Measurements from ENCODE around the gene PLA2G4F.

The PLA2G4F gene

DNA sequence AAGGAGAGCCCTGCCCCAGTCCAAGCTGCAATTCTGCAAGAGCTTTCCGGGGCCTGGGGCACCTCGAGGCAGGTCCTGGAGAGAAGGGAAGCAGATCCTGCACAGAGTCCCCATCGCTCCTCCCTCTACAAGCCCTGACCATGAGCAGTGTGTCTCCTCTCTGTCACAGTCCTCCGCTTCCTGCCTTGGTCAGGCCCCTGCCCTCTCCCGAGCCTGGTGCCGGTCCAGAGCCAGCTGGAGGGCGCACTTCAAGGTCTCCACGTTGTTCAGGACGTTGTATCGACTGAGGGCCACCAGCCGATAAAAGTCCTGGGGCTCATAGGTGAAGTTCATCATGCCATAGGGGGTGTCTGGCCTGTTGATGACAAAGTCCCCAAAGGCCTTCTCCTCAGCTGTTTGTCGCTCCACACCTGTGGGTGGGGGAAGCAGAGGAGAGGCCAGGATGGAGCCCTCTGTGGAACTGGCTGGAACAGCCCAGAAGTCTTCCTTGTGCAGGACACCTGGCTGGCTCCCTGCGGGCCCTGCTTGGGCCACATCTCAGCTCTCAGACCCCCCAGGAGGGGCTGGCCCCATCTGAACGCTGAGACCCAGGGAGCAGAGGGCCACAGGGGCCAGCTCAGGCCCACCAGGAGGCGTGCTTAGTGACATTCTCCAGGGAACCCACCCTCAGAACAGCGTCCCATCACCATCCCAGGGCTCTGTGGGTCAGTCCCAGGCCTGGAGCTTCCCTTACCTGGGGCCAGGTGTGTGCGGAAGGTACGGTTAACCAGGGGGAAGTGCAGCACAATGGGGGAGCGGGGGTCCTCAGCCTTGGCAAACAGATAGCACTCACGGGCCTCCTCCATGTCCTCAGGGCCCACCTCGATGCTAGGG lies 14.4 kb downstream of the PLA2G4F start:
- POLR2A ChIA-PET, result no interaction called here
- TF ChIP-seq, protein P1, sequence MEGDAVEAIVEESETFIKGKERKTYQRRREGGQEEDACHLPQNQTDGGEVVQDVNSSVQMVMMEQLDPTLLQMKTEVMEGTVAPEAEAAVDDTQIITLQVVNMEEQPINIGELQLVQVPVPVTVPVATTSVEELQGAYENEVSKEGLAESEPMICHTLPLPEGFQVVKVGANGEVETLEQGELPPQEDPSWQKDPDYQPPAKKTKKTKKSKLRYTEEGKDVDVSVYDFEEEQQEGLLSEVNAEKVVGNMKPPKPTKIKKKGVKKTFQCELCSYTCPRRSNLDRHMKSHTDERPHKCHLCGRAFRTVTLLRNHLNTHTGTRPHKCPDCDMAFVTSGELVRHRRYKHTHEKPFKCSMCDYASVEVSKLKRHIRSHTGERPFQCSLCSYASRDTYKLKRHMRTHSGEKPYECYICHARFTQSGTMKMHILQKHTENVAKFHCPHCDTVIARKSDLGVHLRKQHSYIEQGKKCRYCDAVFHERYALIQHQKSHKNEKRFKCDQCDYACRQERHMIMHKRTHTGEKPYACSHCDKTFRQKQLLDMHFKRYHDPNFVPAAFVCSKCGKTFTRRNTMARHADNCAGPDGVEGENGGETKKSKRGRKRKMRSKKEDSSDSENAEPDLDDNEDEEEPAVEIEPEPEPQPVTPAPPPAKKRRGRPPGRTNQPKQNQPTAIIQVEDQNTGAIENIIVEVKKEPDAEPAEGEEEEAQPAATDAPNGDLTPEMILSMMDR (IDR thresholded peaks at IDR 0.05; ENCODE audit: control extremely low read depth, extremely low read depth, low read depth, missing control alignments), result no peak
- no peak for DNase-seq (ENCODE audit: extremely low spot score)
- CTCF ChIA-PET, result interaction anchor here (0.9 to 1.0 kb wide), 3 partner anchors 8 to 153 kb away, joined by 3 to 5 read pairs (median 3); no protein-coding TSS in a partner anchor

DNA sequence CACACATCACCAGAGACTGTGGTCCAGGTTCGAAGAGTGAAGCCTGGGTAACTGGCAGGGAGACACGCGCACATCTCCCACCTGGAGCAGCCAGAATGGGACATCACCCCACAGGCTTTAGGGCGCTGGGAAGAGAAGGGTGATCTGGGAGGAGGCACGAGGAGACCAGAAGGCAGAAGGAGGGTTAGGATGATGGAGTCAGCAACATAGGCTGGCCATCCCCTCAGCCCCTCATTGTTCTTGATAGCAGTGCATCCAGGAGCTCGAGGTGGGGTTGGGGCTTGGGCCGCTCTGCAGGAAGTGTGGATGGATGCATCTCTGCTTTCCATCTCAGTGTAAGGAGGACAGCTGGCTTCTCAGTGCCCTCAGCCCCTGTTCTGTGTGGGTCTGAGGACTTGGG lies 15.2 kb downstream of the PLA2G4F start:
- ChIA-PET POLR2A (no interaction called here), CTCF (no interaction called here)
- DNase-seq (ENCODE audit: extremely low spot score), result no peak
- TF ChIP-seq, protein P1 (IDR thresholded peaks at IDR 0.05; ENCODE audit: control extremely low read depth, extremely low read depth, low read depth, missing control alignments), result no peak

DNA sequence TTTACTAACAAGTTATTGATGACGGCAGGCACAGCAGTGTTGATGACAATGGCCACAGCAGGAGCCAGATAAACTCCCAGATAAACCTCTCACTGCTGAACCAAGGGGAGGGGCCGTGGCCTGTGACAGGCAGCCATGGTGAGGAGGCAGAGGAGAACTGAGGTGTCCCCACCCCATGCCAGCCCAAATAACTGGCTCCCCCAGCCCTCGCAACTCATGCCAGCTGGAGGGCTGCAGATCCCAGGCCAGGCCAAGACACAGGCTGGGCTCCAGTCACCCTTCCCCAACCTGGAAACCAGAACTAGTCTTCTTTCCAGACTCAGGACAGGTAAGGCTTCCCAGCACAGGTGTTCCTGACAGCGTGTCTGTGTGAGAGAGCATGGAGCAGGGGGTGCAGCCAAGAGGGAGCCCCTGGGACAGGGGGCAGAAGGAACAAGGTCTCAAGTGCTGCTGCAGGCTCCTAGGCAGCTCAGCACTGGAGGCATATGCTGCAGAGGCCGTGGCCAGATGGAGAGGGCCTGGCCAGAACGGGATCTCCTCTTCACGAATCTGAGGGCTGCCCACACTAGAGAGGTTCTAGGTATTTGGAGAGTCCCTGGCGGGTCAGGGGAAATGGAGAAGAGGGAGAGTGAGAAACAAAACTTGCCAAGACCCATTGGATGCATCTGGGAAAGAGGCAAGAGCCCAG lies 15.9 kb downstream of the PLA2G4F start:
- DNase-seq (ENCODE audit: extremely low spot score), result no peak
- ChIA-PET POLR2A (no interaction called here), CTCF (no interaction called here)
- TF ChIP-seq, protein P1 (IDR thresholded peaks at IDR 0.05; ENCODE audit: control extremely low read depth, extremely low read depth, low read depth, missing control alignments), result no peak

DNA sequence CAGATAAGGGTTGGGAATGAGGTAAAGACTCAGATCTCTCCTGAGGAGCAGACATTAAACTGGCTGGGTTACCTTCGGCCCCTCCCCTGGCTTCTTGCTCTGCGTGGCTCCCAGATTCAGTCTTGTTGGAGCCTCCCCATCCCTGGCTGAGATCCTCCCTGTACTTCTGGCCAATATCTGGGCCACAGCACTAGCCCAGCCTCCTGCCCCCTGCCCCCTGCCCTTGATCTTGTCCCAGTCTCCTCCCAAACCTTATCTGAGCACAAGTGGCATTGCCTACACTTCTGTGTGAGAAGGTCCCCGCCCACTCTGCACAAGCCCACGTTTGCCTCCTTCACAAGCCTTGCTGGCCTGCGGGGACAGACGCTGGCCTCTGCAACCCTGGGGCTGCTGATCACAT lies 16.8 kb downstream of the PLA2G4F start:
- no peak for DNase-seq (ENCODE audit: extremely low spot score)
- TF ChIP-seq, protein P1 (IDR thresholded peaks at IDR 0.05; ENCODE audit: control extremely low read depth, extremely low read depth, low read depth, missing control alignments), result no peak
- ChIA-PET CTCF (interaction anchor here (0.8 to 4.8 kb wide), 6 partner anchors 9 to 332 kb away, joined by 3 to 27 read pairs (median 5); no protein-coding TSS in a partner anchor), POLR2A (no interaction called here)

DNA sequence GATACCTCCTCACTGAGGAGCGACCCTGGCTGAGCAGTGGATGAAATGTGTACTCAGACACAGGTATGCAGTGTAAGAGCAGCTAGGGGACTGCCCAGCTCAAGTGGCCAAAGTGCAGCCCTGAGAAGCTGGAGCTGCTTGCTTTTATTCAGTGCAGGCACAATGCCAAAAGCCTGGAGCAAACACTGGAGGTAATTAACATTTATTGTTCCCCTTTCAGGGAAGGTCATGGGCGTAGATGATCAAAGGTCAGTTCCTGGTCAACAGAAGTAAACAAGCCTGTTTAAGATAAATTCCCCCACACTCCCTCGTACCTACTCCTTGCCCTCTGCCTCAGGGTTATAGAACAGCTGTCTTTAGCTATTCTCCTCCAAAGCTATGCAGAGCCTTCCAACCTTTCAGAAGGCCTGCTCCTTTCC lies 17.5 kb downstream of the PLA2G4F start:
- CTCF ChIA-PET, result interaction anchor here (0.7 to 4.8 kb wide), 15 partner anchors 9 to 333 kb away, joined by 3 to 27 read pairs (median 4); no protein-coding TSS in a partner anchor
- TF ChIP-seq, protein P1 (IDR thresholded peaks at IDR 0.05; ENCODE audit: control extremely low read depth, extremely low read depth, low read depth, missing control alignments), result no peak
- POLR2A ChIA-PET, result no interaction called here
- no peak for DNase-seq (ENCODE audit: extremely low spot score)

DNA sequence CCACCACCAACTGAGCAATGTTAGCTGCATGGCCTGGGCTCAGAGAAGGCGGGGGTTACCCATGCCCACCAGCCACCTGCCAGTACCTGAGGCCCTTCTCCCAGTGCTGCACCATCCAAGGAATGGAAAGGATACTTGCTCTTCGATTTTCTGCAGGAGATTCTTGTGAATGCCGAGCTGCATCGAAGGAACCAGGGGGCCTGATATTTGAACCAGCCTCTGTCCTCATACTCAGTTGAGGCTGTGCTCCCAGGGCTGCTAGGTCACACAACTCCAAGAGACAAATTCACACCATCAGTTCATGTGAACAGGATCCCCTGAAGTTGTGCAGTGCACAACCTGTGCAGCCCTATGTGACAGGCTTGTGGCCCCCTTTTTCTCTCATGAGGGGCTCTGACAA lies 18.0 kb downstream of the PLA2G4F start:
- DNase-seq (ENCODE audit: extremely low spot score), result no peak
- ChIA-PET POLR2A (no interaction called here), CTCF (interaction anchor here (0.7 to 4.8 kb wide), 16 partner anchors 8 to 333 kb away, joined by 3 to 27 read pairs (median 4); partner anchors contain the start of gene PLA2G4F)
- TF ChIP-seq, protein P1 (IDR thresholded peaks at IDR 0.05; ENCODE audit: control extremely low read depth, extremely low read depth, low read depth, missing control alignments), result no peak
